Measurements from ENCODE around the gene TXLNB.

GRCh38 chr6:139242457-139243240, 49.1 kb downstream of the TXLNB start:
- no peak for TF ChIP-seq CTCF (IDR thresholded peaks at IDR 0.05)
- TF ChIP-seq POLR2A (IDR thresholded peaks at IDR 0.05), result no peak
- no peak for TF ChIP-seq POLR2AphosphoS5 (IDR thresholded peaks at IDR 0.05; ENCODE audit: insufficient read depth in 1 of 2, low read depth in 1 of 2)
